Measurements from ENCODE around the gene BCAP29. TPM values are rescaled to one million over a fixed set of nuclear protein-coding genes. Genes with fewer than 3 reads are reported as not detected.

Gene BCAP29
- total and polyA plus RNA-seq, 9 of the 15 experiments (the other 6 are each of a cell fraction or from before 2014, with no cell fraction given), result 63.4 to 137 (median 79.7) TPM

GRCh38 chr7:107564553-107565298 is 15.3 kb upstream of the BCAP29 start (continued):
- TF ChIP-seq E2F8 (IDR thresholded peaks at IDR 0.05; ENCODE audit: low read depth, partially characterized antibody) (no peak), ARNT (IDR thresholded peaks at IDR 0.05) (no peak), ZNF586 (CRISPR knock-in tag; conservative IDR thresholded peaks at IDR 0.05) (no peak), PREB (CRISPR knock-in tag; IDR thresholded peaks at IDR 0.05) (no peak), TCF15 (CRISPR knock-in tag; IDR thresholded peaks at IDR 0.05) (no peak), CHD7 (IDR thresholded peaks at IDR 0.05; ENCODE audit: low read depth, low read length) (no peak), TFAM (CRISPR knock-in tag; conservative IDR thresholded peaks at IDR 0.05) (no peak), KDM1A (IDR thresholded peaks at IDR 0.05) (peak in 1 of 2 experiments; percentile 24; a peak in 2 of 4 replicates), ZNF644 (tag; IDR thresholded peaks at IDR 0.05; ENCODE audit: low read depth) (no peak), ZNF354B (CRISPR knock-in tag; IDR thresholded peaks at IDR 0.05) (no peak), TAL1 (IDR thresholded peaks at IDR 0.05) (no peak), MIER1 (IDR thresholded peaks at IDR 0.05; ENCODE audit: low read depth) (no peak)
